ENCODE results near the gene RBM38. TPM values are rescaled to one million over a fixed set of nuclear protein-coding genes. Genes with fewer than 3 reads are reported as not detected.

Gene RBM38
- total and polyA plus RNA-seq, 10 of the 15 experiments (the other 5 are each of a cell fraction or from before 2014, with no cell fraction given) = 0.32 to 118 (median 25.2) TPM

GRCh38 chr20:57437267-57437666, 46.1 kb downstream of the RBM38 start:
- 57% methylated on average over 9 of the region's 9 CpGs for WGBS (ENCODE audit: insufficient coverage, insufficient replicate concordance, low lambda C conversion rate, missing lambda C conversion rate)
- ChIA-PET CTCF (interaction anchor here (1.1 kb wide), 1 partner anchor 37 kb away, joined by 3 read pairs; no protein-coding TSS in a partner anchor), RAD21 (ENCODE audit: unreplicated experiment) (no interaction called here), SMC1A (ENCODE audit: uncharacterized antibody, unreplicated experiment) (no interaction called here), POLR2A (interaction anchor here (1.5 kb wide), 1 partner anchor 32 kb away, joined by 3 read pairs; no protein-coding TSS in a partner anchor)
- H3K36me3 ChIP-seq (ENCODE audit: control insufficient read depth in 2 of 2, insufficient read depth in 2 of 2, low read length in 1 of 2) = no peaks in the 10 kb centered on the region
- BruUV-seq (replicated peaks) = no TSS peak
- ATAC-seq = no peak
- no peaks in the 10 kb centered on the region; the same call in 2 of the 3 replicates for H3K9me3 ChIP-seq (replicated peaks; ENCODE audit: control insufficient read depth, insufficient read depth, low read length)
- no peak for FAIRE-seq
- no peaks in the 10 kb centered on the region for H4K20me1 ChIP-seq (ENCODE audit: control insufficient read depth, insufficient read depth)
- TF ChIP-seq SUZ12 (IDR thresholded peaks at IDR 0.05; ENCODE audit: unreplicated experiment) (no peak), SIX5 (IDR thresholded peaks at IDR 0.05; ENCODE audit: low read depth, low read length, severe bottlenecking) (no peak), NFYA (IDR thresholded peaks at IDR 0.05; ENCODE audit: borderline replicate concordance, low read depth, low read length) (no peak), RAD51 (IDR thresholded peaks at IDR 0.05) (no peak), EP300 (IDR thresholded peaks at IDR 0.05; ENCODE audit: borderline replicate concordance in 1 of 2, control insufficient read depth in 1 of 2, low read depth in 2 of 2, low read length in 2 of 2) (no peak), SRF (IDR thresholded peaks at IDR 0.05; ENCODE audit: low read depth in 2 of 2, low read length in 2 of 2) (no peak), ATF7 (IDR thresholded peaks at IDR 0.05; ENCODE audit: low read depth) (no peak), NR2C1 (IDR thresholded peaks at IDR 0.05) (no peak), ZNF207 (IDR thresholded peaks at IDR 0.05; ENCODE audit: borderline replicate concordance) (no peak), ATF3 (IDR thresholded peaks at IDR 0.05; ENCODE audit: borderline replicate concordance, extremely low read depth, low read depth, low read length) (no peak), YBX1 (IDR thresholded peaks at IDR 0.05) (no peak), PAX8 (IDR thresholded peaks at IDR 0.05) (no peak), MEF2B (IDR thresholded peaks at IDR 0.05; ENCODE audit: partially characterized antibody, poor library complexity, severe bottlenecking) (no peak), EGR1 (IDR thresholded peaks at IDR 0.05; ENCODE audit: borderline replicate concordance in 1 of 2, low read depth in 2 of 2, low read length in 2 of 2) (no peak), SREBF2 (IDR thresholded peaks at IDR 0.05; ENCODE audit: low read length) (no peak), ZSCAN29 (IDR thresholded peaks at IDR 0.05) (no peak)
- TF ChIP-seq, protein P1, sequence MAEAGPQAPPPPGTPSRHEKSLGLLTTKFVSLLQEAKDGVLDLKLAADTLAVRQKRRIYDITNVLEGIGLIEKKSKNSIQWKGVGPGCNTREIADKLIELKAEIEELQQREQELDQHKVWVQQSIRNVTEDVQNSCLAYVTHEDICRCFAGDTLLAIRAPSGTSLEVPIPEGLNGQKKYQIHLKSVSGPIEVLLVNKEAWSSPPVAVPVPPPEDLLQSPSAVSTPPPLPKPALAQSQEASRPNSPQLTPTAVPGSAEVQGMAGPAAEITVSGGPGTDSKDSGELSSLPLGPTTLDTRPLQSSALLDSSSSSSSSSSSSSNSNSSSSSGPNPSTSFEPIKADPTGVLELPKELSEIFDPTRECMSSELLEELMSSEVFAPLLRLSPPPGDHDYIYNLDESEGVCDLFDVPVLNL (IDR thresholded peaks at IDR 0.05; ENCODE audit: low read depth, low read length) = no peak
- TF ChIP-seq, protein P2, sequence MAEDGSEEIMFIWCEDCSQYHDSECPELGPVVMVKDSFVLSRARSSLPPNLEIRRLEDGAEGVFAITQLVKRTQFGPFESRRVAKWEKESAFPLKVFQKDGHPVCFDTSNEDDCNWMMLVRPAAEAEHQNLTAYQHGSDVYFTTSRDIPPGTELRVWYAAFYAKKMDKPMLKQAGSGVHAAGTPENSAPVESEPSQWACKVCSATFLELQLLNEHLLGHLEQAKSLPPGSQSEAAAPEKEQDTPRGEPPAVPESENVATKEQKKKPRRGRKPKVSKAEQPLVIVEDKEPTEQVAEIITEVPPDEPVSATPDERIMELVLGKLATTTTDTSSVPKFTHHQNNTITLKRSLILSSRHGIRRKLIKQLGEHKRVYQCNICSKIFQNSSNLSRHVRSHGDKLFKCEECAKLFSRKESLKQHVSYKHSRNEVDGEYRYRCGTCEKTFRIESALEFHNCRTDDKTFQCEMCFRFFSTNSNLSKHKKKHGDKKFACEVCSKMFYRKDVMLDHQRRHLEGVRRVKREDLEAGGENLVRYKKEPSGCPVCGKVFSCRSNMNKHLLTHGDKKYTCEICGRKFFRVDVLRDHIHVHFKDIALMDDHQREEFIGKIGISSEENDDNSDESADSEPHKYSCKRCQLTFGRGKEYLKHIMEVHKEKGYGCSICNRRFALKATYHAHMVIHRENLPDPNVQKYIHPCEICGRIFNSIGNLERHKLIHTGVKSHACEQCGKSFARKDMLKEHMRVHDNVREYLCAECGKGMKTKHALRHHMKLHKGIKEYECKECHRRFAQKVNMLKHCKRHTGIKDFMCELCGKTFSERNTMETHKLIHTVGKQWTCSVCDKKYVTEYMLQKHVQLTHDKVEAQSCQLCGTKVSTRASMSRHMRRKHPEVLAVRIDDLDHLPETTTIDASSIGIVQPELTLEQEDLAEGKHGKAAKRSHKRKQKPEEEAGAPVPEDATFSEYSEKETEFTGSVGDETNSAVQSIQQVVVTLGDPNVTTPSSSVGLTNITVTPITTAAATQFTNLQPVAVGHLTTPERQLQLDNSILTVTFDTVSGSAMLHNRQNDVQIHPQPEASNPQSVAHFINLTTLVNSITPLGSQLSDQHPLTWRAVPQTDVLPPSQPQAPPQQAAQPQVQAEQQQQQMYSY (CRISPR knock-in tag; IDR thresholded peaks at IDR 0.05) = no peak
- TF ChIP-seq, protein P3, sequence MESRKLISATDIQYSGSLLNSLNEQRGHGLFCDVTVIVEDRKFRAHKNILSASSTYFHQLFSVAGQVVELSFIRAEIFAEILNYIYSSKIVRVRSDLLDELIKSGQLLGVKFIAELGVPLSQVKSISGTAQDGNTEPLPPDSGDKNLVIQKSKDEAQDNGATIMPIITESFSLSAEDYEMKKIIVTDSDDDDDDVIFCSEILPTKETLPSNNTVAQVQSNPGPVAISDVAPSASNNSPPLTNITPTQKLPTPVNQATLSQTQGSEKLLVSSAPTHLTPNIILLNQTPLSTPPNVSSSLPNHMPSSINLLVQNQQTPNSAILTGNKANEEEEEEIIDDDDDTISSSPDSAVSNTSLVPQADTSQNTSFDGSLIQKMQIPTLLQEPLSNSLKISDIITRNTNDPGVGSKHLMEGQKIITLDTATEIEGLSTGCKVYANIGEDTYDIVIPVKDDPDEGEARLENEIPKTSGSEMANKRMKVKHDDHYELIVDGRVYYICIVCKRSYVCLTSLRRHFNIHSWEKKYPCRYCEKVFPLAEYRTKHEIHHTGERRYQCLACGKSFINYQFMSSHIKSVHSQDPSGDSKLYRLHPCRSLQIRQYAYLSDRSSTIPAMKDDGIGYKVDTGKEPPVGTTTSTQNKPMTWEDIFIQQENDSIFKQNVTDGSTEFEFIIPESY (IDR thresholded peaks at IDR 0.05) = no peak
- intact Hi-C loops (cut with micrococcal nuclease; ENCODE audit: unreplicated experiment) (no loop called here), in situ Hi-C loops (cut with MboI) (no loop called here)
- H3K27me3 ChIP-seq (replicated peaks in 1 of 2; ENCODE audit: control insufficient read depth in 2 of 2, insufficient read depth in 2 of 2, low read length in 1 of 2) = no peaks in the 10 kb centered on the region
- no peaks in the 10 kb centered on the region for H3K79me2 ChIP-seq (ENCODE audit: control insufficient read depth, insufficient read depth, low read length)
- H2AFZ ChIP-seq (ENCODE audit: control insufficient read depth, low read depth, low read length) = no peak overlapping the region
- peaks cover 32% of the 10 kb centered on the region for H3K4me1 ChIP-seq (ENCODE audit: control insufficient read depth, insufficient read depth, low read length)
- no peak for DNase-seq (ENCODE audit: low read depth, low spot score)
- no peak overlapping the region for H3K4me2 ChIP-seq (ENCODE audit: control insufficient read depth, insufficient read depth)
- H3K27ac ChIP-seq (ENCODE audit: control insufficient read depth, insufficient read depth) = no peak overlapping the region
- H3K4me3 ChIP-seq = no peak overlapping the region
- no peak overlapping the region for H3K9ac ChIP-seq (ENCODE audit: control insufficient read depth, insufficient read depth, low read length)

Data from GM12878 (cell line).